Left lung (tissue), 10 donors: ENCODE measurements around the gene LRMDA. TPM values are rescaled to one million over a fixed set of nuclear protein-coding genes. Genes with fewer than 3 reads are reported as not detected.

ENCODE experiments used
- ATAC-seq: fragments of 200-7000 bp; cut with Tn5 transposase; one replicate; pipeline ENCODE4 v1.9.1; 2020; ENCODE audit warnings: moderate library complexity
- DNase-seq, 4 donors: peaks; one replicate each; pipeline ENCODE4 v3.0.0-alpha.2; 2013 to 2020
- H3K27ac ChIP-seq, 2 donors: fragments of 200-600 bp; sonication (generic) in 1 of 2; one replicate each; pipeline versions ENCODE4 v1.5.0 to v1.8.0; 2020 to 2021
- H3K27me3 ChIP-seq, 2 donors: fragments of 200-600 bp; sonication (generic) in 1 of 2; one replicate each; pipeline versions ENCODE4 v1.5.0 to v1.8.0; 2020 to 2021
- H3K36me3 ChIP-seq, 2 donors: fragments of 200-600 bp; sonication (generic) in 1 of 2; one replicate each; pipeline versions ENCODE4 v1.5.0 to v1.8.0; 2020 to 2021
- H3K4me1 ChIP-seq, 2 donors: fragments of 200-600 bp; one replicate each; pipeline ENCODE4 v1.8.0; 2021
- H3K4me3 ChIP-seq, 2 donors: fragments of 200-600 bp; sonication (generic) in 1 of 2; one replicate each; pipeline versions ENCODE4 v1.5.0 to v1.8.0; 2020 to 2021; ENCODE audit warnings: mild to moderate bottlenecking in 1 of 2
- H3K9me3 ChIP-seq, 2 donors: fragments of 200-600 bp; sonication (generic) in 1 of 2; one replicate each; pipeline versions ENCODE4 v1.5.0 to v1.8.0; 2020 to 2021
- intact Hi-C, 2 donors: fragments of 100-400 bp; cut with DNase I; formaldehyde crosslinking; loops; one replicate each; pipeline versions ENCODE4 v1.11.2 to v1.14.2; 2022
- polyA plus RNA-seq, 6 donors: library from polyadenylated mRNA; unstranded; fragments of 120-200 nt; gene quantifications; one replicate each; pipeline ENCODE4 v1.2.1, GENCODE V29; 2013; ENCODE audit not compliant: insufficient read length in 6 of 6
- total RNA-seq, 2 donors: library from RNA; stranded (reverse); fragmentation: NEBNext Ultra II Directional; extraction: Animal tissue kit (Norgen Biotek cat#: 25700); gene quantifications; one replicate each; pipeline ENCODE4 v1.2.1, GENCODE V29; 2021
- TF ChIP-seq, protein P1 (sequence below), 2 donors: fragments of 200-600 bp; sonication (generic) in 1 of 2; IDR thresholded peaks; one replicate each; pipeline versions ENCODE4 v1.5.0 to v1.8.0; 2021; ENCODE audit warnings: antibody characterized with exemption in 2 of 2
- donor health status: DM: no; HTN: yes; CAD: no.
- donor health status: DM: no; HTN: no; CAD: no.

LRMDA gene
- total and polyA plus RNA-seq, 8 donors = 13.9 to 23.6 (median 18.7) TPM

- H3K36me3 ChIP-seq = peaks cover 0 to 5% of the 10 kb centered on the region in 2 donors
- peaks cover 6 to 32% of the 10 kb centered on the region in 2 donors for H3K4me1 ChIP-seq
- no peak overlapping the region for H3K4me3 ChIP-seq
- DNase-seq = no peak
- intact Hi-C loops = loop anchor here in 1 of 2 donors (5.0 kb wide), 1 partner anchor 640 kb away; no protein-coding TSS in a partner anchor
- TF ChIP-seq, protein P1, sequence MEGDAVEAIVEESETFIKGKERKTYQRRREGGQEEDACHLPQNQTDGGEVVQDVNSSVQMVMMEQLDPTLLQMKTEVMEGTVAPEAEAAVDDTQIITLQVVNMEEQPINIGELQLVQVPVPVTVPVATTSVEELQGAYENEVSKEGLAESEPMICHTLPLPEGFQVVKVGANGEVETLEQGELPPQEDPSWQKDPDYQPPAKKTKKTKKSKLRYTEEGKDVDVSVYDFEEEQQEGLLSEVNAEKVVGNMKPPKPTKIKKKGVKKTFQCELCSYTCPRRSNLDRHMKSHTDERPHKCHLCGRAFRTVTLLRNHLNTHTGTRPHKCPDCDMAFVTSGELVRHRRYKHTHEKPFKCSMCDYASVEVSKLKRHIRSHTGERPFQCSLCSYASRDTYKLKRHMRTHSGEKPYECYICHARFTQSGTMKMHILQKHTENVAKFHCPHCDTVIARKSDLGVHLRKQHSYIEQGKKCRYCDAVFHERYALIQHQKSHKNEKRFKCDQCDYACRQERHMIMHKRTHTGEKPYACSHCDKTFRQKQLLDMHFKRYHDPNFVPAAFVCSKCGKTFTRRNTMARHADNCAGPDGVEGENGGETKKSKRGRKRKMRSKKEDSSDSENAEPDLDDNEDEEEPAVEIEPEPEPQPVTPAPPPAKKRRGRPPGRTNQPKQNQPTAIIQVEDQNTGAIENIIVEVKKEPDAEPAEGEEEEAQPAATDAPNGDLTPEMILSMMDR (IDR thresholded peaks at IDR 0.05) = no peak
- ATAC-seq = no peak
- H3K27ac ChIP-seq = no peak overlapping the region
- H3K27me3 ChIP-seq = no peaks in the 10 kb centered on the region
- H3K9me3 ChIP-seq = peaks cover 0 to 15% of the 10 kb centered on the region in 2 donors
These were observed 605.5 kb downstream of the LRMDA start for GRCh38 chr10:76036962-76037361.

- no peaks in the 10 kb centered on the region for H3K27me3 ChIP-seq
- H3K4me3 ChIP-seq = no peak overlapping the region
- peaks cover 6 to 32% of the 10 kb centered on the region in 2 donors for H3K4me1 ChIP-seq
- no peak overlapping the region for H3K27ac ChIP-seq
- no peak for DNase-seq
- intact Hi-C loops = loop anchor here in 1 of 2 donors (5.0 kb wide), 1 partner anchor 640 kb away; no protein-coding TSS in a partner anchor
- TF ChIP-seq, protein P1 (IDR thresholded peaks at IDR 0.05) = no peak
- peaks cover 0 to 15% of the 10 kb centered on the region in 2 donors for H3K9me3 ChIP-seq
- ATAC-seq = no peak
- peaks cover 0 to 5% of the 10 kb centered on the region in 2 donors for H3K36me3 ChIP-seq
These were observed 606.2 kb downstream of the LRMDA start for GRCh38 chr10:76037531-76038155.

DNA sequence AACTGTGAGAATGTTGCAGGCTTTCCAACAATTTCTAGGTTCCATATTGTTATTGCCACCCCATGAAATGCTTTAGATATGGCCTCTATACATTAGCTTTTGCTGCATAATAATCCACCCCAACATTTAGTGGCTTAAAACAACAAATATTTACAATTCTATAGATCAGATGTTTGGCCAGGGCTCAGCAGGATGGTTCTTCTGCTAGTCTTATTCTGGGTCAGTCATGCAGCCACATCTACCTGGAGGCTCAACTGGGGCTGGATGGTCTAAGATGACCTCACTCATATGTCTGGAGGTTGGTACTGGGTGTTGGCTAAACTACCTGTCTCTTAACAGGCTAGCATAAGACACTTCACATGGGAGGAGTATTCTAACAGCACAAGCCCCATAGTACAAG is 607.3 kb downstream of the LRMDA start:
- Histone ChIP-seq H3K4me3 (no peak overlapping the region), H3K9me3 (peaks cover 0 to 15% of the 10 kb centered on the region in 2 donors), H3K27ac (no peak overlapping the region), H3K36me3 (peaks cover 0 to 5% of the 10 kb centered on the region in 2 donors), H3K27me3 (no peaks in the 10 kb centered on the region), H3K4me1 (peaks cover 4 to 25% of the 10 kb centered on the region in 2 donors)
- TF ChIP-seq, protein P1 (IDR thresholded peaks at IDR 0.05) = no peak
- DNase-seq = no peak
- intact Hi-C loops = loop anchor here in 1 of 2 donors (5.0 kb wide), 1 partner anchor 641 kb away; no protein-coding TSS in a partner anchor
- no peak for ATAC-seq

- no peak for ATAC-seq
- Histone ChIP-seq H3K27me3 (no peaks in the 10 kb centered on the region), H3K4me3 (no peak overlapping the region), H3K9me3 (peaks cover 0 to 15% of the 10 kb centered on the region in 2 donors), H3K27ac (no peak overlapping the region), H3K4me1 (peaks cover 0 to 10% of the 10 kb centered on the region in 2 donors), H3K36me3 (peaks cover 0 to 5% of the 10 kb centered on the region in 2 donors)
- intact Hi-C loops = no loop called here
- no peak for DNase-seq
- TF ChIP-seq, protein P1 (IDR thresholded peaks at IDR 0.05) = no peak
These were observed 608.8 kb downstream of the LRMDA start for GRCh38 chr10:76040107-76040829.

DNA sequence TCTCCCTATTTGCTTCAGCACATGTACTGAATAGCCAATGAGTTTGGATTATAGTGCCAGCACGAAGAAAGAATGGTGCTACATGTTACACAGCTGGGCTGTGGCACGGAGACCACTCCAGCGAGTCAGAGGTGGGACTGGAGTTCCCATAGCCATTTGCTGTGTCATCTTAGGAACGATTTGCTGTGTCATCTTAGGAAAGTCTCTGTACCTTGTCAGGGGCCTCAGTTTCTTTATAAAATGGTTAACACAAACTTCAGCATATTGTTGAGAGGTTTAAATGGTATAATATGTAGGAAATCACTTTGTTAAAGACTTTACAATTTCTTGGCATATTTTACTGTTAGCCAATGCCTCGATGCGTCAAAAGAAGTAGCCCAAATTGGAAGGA is 609.4 kb downstream of the LRMDA start:
- peaks cover 0 to 5% of the 10 kb centered on the region in 2 donors for H3K36me3 ChIP-seq
- no peak overlapping the region for H3K27ac ChIP-seq
- H3K4me1 ChIP-seq = peaks cover 0 to 4% of the 10 kb centered on the region in 2 donors
- ATAC-seq (no peak), DNase-seq (no peak)
- peaks cover 0 to 15% of the 10 kb centered on the region in 2 donors for H3K9me3 ChIP-seq
- intact Hi-C loops = no loop called here
- TF ChIP-seq, protein P1 (IDR thresholded peaks at IDR 0.05) = no peak
- no peaks in the 10 kb centered on the region for H3K27me3 ChIP-seq
- H3K4me3 ChIP-seq = no peak overlapping the region
